Activated naive CD4-positive, alpha-beta T cell treated with anti-CD3 and anti-CD28 coated beads for 36 hours (primary cell): ENCODE results near the gene RUNDC1. TPM values are rescaled to one million over a fixed set of nuclear protein-coding genes. Genes with fewer than 3 reads are reported as not detected.
"Not testable (repeated sequence)": the region's sequence is repeated elsewhere in the genome, so short reads cannot be mapped to it uniquely, and the experiment has no call there.

Source experiments
- CTCF ChIA-PET: fragments of 350-600 bp; sonication (Branson Sonifier 250); formaldehyde crosslinking; loops from one replicate; lab custom pipeline; 2021; ENCODE audit warnings: antibody characterized with exemption; lab: Charles Lee
- DNase-seq: peaks from one replicate; pipeline ENCODE4 v3.0.0-alpha.2; 2020
- H3K27ac Mint-ChIP-seq: one replicate; pipeline ENCODE4 v1.8.0; 2021; ENCODE audit warnings: mild to moderate bottlenecking, mixed read lengths
- H3K27me3 Mint-ChIP-seq: one replicate; pipeline ENCODE4 v1.8.0; 2021; ENCODE audit warnings: low read depth, mixed read lengths
- H3K36me3 Mint-ChIP-seq: one replicate; pipeline ENCODE4 v1.8.0; 2021; ENCODE audit warnings: low read depth, mixed read lengths
- H3K4me1 Mint-ChIP-seq: one replicate; pipeline ENCODE4 v1.8.0; 2021; ENCODE audit warnings: low read depth, mixed read lengths
- H3K4me3 Mint-ChIP-seq: one replicate; pipeline ENCODE4 v1.8.0; 2021; ENCODE audit warnings: mild to moderate bottlenecking, moderate library complexity, mixed read lengths
- H3K9me3 Mint-ChIP-seq: one replicate; pipeline ENCODE4 v1.8.0; 2021; ENCODE audit warnings: mixed read lengths
- intact Hi-C: fragments of 100-400 bp; cut with micrococcal nuclease; formaldehyde crosslinking; loops from one replicate; pipeline ENCODE4 v1.15.1; 2023
- total RNA-seq, 2 experiments: library from RNA; stranded (reverse); gene quantifications; one replicate each; pipeline ENCODE4 v1.2.3, GENCODE V29; 2021

The RUNDC1 gene
- 1 to 10 TPM; 5.9 to 6.5 TPM for total RNA-seq

DNA sequence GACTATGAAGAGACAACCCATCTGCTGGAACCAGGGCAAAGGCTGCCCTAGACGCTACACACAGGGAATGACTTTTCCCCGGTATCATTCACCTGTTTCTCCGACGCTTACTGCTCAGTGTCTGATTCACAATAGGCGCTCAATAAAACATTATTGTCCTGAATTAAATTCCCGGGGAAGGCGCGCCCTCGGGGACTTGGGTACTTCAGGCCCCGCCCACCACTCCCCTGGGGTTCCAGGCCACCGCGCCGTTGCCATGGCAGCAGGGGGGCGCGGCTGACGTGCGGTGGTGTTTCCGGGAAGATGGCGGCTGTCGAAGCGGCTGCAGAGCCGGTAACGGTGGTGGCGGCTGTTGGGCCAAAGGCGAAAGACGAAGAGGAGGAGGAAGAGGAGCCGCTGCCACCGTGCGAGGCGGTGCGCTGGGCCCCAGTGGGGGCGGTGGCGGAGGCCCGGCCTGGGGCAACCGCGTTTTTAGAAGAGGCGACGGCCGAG is at the start of gene RUNDC1:
TSS of gene RUNDC1 (plus strand) at position 292 of the 492 bp plus-strand sequence. CDS start at position 304, 12 bp downstream.
- peaks cover 6% of the 10 kb centered on the region for H3K36me3 Mint-ChIP-seq
- H3K27ac Mint-ChIP-seq, result peak within 1 kb of the TSS; percentile 90
- DNase-seq, result peak; percentile 90
- no peaks in the 10 kb centered on the region for H3K27me3 Mint-ChIP-seq
- CTCF ChIA-PET, result interaction anchor here (0.6 kb wide), 2 partner anchors 16 to 930 kb away, joined by 3 read pairs; no protein-coding TSS in a partner anchor
- H3K4me1 Mint-ChIP-seq, result peaks cover 36% of the 10 kb centered on the region
- intact Hi-C loops, result loop anchor here (1.0 to 2.0 kb wide), 6 partner anchors 16 to 190 kb away; partner anchors contain the start of genes AARSD1, BECN1, BRCA1 and PSME3
- peak within 1 kb of the TSS; percentile 99 for H3K4me3 Mint-ChIP-seq
- H3K9me3 Mint-ChIP-seq, result no peaks in the 10 kb centered on the region

DNA sequence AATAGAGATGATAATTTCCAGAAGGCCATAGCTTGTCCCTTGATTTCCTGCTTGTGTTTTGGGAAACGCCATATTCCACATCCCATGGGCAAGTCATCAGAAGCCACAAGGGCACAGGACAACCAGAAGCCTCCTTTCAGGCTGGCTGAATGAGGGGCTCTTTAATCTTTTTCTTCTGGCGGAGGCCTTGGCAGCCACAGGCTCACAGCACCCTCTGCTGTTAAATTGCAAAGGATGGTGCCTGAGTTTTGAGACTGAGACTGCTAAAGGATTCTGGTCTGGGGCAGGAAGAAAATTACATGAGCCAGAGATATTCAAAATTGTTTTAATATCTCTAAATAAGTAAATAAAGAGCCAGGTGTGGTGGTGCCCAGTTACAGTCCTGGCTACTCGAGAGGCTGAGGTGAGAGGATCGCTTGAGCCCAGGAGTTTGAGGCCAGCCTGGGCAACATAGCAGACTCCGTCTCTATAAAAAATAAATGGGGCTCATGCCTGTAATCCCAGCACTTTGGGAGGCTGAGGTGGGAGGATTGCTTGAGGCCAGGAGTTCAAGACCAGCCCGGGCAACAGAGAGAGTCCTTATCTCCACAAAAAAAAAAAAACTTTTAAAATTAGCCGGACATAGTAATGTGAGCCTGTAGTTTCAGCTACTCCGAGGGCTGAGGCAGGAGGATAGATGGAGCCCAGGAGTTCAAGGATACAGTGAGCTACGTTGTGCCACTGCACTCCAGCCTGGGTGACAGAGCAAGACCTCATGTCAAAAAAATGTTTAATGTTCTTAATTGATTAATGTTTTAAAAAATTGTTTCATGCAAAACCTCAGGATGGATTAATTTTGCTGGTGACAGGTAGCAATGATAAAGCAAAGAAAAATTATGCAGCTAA is 42.4 kb upstream of the RUNDC1 start:
- peaks cover 3% of the 10 kb centered on the region for H3K27me3 Mint-ChIP-seq
- intact Hi-C loops, result no loop called here
- no peaks in the 10 kb centered on the region for H3K9me3 Mint-ChIP-seq
- no peak overlapping the region for H3K27ac Mint-ChIP-seq
- H3K4me3 Mint-ChIP-seq, result no peak overlapping the region
- CTCF ChIA-PET, result interaction anchor here (0.5 to 1.0 kb wide), 8 partner anchors 85 to 359 kb away, joined by 3 to 6 read pairs (median 4); partner anchors contain the start of gene BECN1
- no peaks in the 10 kb centered on the region for H3K4me1 Mint-ChIP-seq
- no peaks in the 10 kb centered on the region for H3K36me3 Mint-ChIP-seq
- DNase-seq, result peak; percentile 46

DNA sequence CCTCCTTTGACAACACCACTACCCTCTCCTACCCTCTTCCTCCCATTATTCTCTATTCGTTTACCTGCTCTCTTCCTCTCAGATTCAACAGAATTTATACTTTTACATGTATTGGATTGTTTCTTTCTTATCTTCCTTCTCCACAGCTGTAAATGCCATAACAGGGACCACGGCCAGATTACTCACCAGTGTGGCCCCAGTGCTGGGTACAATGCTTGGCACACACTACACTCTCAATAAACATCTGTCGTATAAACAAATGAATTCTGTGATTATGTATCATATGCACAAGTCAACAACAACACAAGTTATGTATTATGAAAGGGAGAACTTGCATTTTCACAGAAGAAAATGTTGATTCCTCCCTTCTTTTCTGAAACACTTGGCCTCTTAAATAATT is 36.2 kb upstream of the RUNDC1 start:
- no peak for DNase-seq
- Mint-ChIP-seq H3K9me3 (no peaks in the 10 kb centered on the region), H3K36me3 (peaks cover 5% of the 10 kb centered on the region), H3K4me3 (no peak overlapping the region), H3K4me1 (no peaks in the 10 kb centered on the region), H3K27me3 (no peaks in the 10 kb centered on the region), H3K27ac (no peak overlapping the region)
- CTCF ChIA-PET, result no interaction called here
- intact Hi-C loops, result no loop called here

DNA sequence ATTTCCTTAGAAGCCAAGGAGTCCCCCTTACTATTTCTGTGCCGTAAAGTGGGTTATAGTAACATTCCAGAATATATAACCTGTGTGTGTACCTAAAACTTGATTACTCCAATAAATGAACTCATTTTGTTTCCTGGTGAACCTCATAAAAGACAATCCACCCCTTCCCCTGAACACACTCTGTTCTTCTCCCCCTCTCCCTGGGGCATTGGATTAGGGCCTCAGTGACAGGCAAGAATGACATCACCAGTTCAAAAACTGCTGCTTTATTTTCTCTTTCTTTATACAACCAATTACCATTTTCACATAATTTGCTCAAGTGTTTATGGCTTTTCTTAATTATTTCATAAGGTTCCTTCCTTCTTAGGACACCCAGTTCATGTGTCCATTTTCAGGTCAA is 33.6 kb upstream of the RUNDC1 start:
- Mint-ChIP-seq H3K27me3 (no peaks in the 10 kb centered on the region), H3K4me3 (no peak overlapping the region), H3K36me3 (peaks cover 14% of the 10 kb centered on the region), H3K27ac (no peak overlapping the region), H3K9me3 (no peaks in the 10 kb centered on the region), H3K4me1 (no peaks in the 10 kb centered on the region)
- no peak for DNase-seq
- CTCF ChIA-PET, result interaction anchor here (0.5 kb wide), 1 partner anchor 18 kb away, joined by 3 read pairs; no protein-coding TSS in a partner anchor
- intact Hi-C loops, result no loop called here

DNA sequence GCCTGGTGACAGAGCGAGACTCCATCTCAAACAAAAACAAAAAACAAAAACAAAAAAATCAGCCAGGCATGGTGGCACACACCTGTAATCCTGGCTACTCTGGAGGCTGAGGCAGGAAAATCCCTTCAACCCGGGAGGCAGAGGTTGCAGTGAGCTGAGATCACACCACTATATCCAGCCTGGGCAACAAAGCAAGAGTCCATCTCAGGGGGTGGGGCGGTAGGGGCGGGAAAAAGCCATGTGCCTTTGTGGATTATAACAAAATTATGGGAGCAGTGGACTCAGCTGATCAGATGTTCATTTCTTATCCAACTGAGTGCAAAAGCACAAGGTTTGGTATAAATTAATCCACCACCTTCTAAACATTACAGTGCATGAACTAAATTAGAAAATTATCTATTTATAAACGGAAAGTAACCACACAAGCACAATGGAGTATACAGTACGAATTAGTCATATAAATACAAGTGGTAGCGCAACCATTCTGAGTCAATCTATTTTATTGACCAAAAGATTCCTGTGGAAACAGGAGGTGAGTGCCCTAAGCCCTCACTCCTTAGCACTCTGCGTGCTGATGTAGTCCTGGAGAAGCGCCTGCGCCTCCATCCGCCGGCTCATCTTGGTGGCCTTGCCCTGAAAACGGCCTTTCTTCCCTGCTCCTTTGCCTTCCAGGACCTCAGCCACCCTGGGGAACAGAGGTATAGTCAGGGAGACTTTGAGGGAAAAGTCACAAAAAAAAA is 30.2 kb upstream of the RUNDC1 start:
- no peak overlapping the region for H3K4me3 Mint-ChIP-seq
- CTCF ChIA-PET, result no interaction called here
- no peaks in the 10 kb centered on the region for H3K9me3 Mint-ChIP-seq
- H3K4me1 Mint-ChIP-seq, result no peaks in the 10 kb centered on the region
- no peaks in the 10 kb centered on the region for H3K27me3 Mint-ChIP-seq
- H3K27ac Mint-ChIP-seq, result no peak overlapping the region
- intact Hi-C loops, result no loop called here
- DNase-seq, result no peak
- H3K36me3 Mint-ChIP-seq, result peaks cover 25% of the 10 kb centered on the region

DNA sequence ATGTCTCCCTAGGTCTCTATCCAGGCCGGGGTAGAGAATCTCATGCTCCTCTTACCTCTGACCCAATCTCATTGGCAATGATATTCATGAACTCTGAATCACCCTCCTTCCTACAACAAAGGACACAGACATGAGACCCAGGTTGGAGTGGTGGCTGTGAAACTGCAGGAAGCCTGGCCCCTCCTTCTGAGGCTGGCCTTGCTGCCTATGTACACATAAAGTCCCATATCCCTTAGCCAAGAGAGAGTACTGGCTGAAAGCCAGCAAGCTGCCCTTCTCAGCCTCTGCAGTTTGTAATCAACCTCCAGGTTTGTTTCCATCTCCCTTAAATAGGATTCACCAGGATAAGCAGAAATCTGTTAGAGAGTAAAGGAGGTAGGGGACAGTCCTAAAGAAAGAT is 26.7 kb upstream of the RUNDC1 start:
- CTCF ChIA-PET, result no interaction called here
- Mint-ChIP-seq H3K4me3 (no peak overlapping the region), H3K27ac (no peak overlapping the region), H3K36me3 (peaks cover 37% of the 10 kb centered on the region), H3K4me1 (no peaks in the 10 kb centered on the region), H3K9me3 (no peaks in the 10 kb centered on the region), H3K27me3 (no peaks in the 10 kb centered on the region)
- intact Hi-C loops, result no loop called here
- no peak for DNase-seq

DNA sequence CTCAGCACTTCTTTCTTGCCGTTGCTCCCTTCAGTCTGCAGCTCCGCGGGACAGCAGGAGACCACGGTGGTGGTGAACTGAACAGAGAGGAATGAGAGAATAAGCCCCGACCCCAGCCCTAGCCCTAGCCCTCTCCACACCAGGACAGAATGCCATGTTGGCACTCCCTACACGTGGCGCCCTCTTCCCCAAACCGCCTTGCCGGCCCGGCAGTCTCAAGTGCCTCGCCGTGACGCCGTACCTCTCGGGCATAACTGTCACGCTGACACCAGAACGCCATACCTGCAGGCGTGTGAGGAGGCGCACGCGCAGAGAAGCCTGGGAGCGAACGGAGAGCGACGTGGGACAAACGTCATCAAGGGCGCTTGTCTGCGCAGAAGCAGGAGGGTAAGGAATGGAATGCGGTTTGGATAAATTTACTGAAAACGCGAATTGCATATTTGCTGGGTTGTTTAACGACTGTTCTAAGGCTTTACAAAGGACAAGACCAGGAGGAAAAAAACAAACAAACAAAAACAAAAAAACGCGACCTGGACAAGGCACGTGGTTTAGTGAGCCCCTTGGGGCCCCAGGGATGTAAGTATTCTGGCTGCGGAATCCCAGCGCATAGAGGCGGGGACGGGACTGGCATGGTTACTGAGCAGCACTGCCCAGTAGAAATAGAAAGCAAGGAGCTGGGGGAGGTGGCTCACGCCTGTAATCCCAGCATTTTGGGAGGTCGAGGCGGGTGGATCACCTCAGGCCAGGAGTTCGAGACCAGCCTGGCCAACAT is 16.0 kb upstream of the RUNDC1 start, which contains the start of gene AARSD1:
TSS of gene AARSD1 (minus strand) at position 294 of the 772 bp plus-strand sequence. CDS start at position 280, 14 bp downstream.
- peak; percentile 96 for DNase-seq
- Mint-ChIP-seq H3K36me3 (peaks cover 28% of the 10 kb centered on the region), H3K27ac (peak within 1 kb of the TSS; percentile 91), H3K4me3 (peak within 1 kb of the TSS; percentile 97), H3K4me1 (peaks cover 21% of the 10 kb centered on the region), H3K27me3 (no peaks in the 10 kb centered on the region), H3K9me3 (no peaks in the 10 kb centered on the region)
- CTCF ChIA-PET, result interaction anchor here (0.6 kb wide), 1 partner anchor 52 kb away, joined by 3 read pairs; no protein-coding TSS in a partner anchor
- intact Hi-C loops, result loop anchor here (1.0 to 2.0 kb wide), 3 partner anchors 16 to 161 kb away; partner anchors contain the start of genes BRCA1, PTGES3L, RPL27 and RUNDC1

DNA sequence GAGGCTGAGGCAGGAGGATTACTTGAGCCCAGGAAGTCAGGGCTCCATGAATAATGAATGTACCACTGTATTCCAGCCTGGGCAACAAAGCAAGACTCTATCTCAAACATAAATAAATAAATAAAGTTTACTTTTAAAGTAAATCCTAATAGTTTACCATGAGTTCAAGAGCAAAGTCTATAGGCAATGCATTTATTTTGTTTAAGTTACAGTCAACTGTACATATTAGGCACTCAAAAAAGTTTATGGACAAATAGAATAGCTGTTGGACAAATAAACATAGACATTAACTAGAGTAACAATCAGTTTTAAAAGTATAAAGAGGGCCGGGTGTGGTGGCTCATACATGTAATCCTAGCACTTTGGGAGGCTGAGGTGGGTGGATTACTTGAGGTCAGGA is 12.4 kb upstream of the RUNDC1 start:
- no peak overlapping the region for H3K4me3 Mint-ChIP-seq
- intact Hi-C loops, result no loop called here

DNA sequence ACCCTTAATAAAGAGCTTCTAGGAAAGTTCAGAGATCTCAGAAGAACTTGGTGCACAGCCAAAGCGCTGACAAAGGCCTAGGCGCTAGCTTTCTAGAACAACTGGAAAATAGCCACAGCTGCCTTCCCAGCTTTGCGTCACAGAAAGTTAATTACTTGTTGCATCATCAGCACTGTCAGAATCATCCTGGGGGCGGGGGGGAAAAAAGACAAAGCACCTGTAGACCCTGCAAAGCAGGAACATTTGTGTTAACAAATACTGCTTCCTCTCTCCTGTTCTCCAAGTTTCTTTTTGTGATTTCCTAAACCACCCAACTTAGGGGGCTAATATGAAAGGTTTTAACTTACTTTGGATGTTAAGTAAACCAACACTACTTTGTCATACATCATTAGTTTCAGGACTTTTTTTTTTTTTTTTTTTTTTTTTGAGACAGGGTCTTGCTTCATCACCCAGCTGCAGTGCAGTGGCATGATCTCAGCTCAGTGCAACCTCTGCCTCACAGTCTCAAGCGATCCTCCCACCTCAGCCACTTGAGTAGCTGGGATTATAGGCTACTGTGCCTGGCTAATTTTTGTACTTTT is 11.3 kb upstream of the RUNDC1 start:
- Mint-ChIP-seq H3K4me3 (no peak overlapping the region), H3K27ac (no peak overlapping the region)

More for the DNA sequence above, 12.4 kb upstream of the RUNDC1 start:
- Mint-ChIP-seq H3K9me3 (no peaks in the 10 kb centered on the region), H3K27ac (no peak overlapping the region), H3K4me1 (peaks cover 14% of the 10 kb centered on the region), H3K27me3 (no peaks in the 10 kb centered on the region), H3K36me3 (peaks cover 8% of the 10 kb centered on the region)
- no peak for DNase-seq
- CTCF ChIA-PET, result interaction anchor here (1.2 kb wide), 1 partner anchor 30 kb away, joined by 5 read pairs; the partner anchor contains the start of gene RPL27

DNA sequence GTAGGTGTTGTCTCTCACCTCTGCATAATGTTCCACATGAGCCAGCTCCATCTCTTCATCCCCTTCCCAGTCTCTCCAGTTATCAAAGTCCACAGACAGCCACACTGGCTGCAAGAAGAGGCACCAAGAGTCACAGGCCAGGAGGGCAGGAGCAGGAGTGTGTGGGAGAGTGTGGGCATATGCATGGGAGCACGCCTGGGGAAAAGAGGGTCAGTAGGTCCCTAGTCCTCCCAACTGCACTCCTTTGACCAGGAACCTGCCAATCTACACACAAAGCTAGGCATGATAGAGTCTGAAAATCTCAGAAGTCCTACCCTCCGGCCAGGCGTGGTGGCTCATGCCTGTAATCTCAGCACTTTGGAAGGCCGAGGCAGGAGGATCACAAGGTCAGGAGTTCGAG is 8.8 kb upstream of the RUNDC1 start:
- no peak overlapping the region for H3K4me3 Mint-ChIP-seq
- CTCF ChIA-PET, result no interaction called here
- H3K27me3 Mint-ChIP-seq, result no peaks in the 10 kb centered on the region
- no peaks in the 10 kb centered on the region for H3K9me3 Mint-ChIP-seq
- H3K4me1 Mint-ChIP-seq, result no peaks in the 10 kb centered on the region
- no peak for DNase-seq
- no peaks in the 10 kb centered on the region for H3K36me3 Mint-ChIP-seq
- no peak overlapping the region for H3K27ac Mint-ChIP-seq
- intact Hi-C loops, result no loop called here

More for the DNA sequence above, 11.3 kb upstream of the RUNDC1 start:
- no peak for DNase-seq
- Mint-ChIP-seq H3K27me3 (no peaks in the 10 kb centered on the region), H3K36me3 (peaks cover 4% of the 10 kb centered on the region), H3K4me1 (peaks cover 5% of the 10 kb centered on the region), H3K9me3 (no peaks in the 10 kb centered on the region)
- CTCF ChIA-PET, result interaction anchor here (0.6 to 1.2 kb wide), 3 partner anchors 29 to 548 kb away, joined by 3 to 5 read pairs (median 4); partner anchors contain the start of gene RPL27
- intact Hi-C loops, result no loop called here

DNA sequence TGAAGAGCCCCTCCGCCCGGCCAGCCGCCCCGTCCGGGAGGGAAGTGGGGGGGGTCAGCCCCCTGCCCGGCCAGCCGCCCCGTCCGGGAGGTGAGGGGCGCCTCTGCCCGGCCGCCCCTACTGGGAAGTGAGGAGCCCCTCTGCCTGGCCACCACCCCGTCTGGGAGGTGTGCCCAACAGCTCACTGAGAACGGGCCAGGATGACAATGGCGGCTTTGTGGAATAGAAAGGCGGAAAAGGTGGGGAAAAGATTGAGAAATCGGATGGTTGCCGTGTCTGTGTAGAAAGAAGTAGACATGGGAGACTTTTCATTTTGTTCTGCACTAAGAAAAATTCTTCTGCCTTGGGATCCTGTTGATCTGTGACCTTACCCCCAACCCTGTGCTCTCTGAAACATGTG is 7.0 kb upstream of the RUNDC1 start:
- H3K36me3 Mint-ChIP-seq, intact Hi-C loops: not testable (repeated sequence)

More for the DNA sequence above, 7.0 kb upstream of the RUNDC1 start:
- CTCF ChIA-PET, H3K27me3 Mint-ChIP-seq, DNase-seq, H3K4me3 Mint-ChIP-seq, H3K27ac Mint-ChIP-seq, H3K9me3 Mint-ChIP-seq, H3K4me1 Mint-ChIP-seq: not testable (repeated sequence)
